ENCODE data around the gene KLF2. TPM values are rescaled to one million over a fixed set of nuclear protein-coding genes. Genes with fewer than 3 reads are reported as not detected.
A peak's percentile ranks its signal among the peaks of the same experiment; 100 is the strongest.
"Not testable (repeated sequence)": the region's sequence is repeated elsewhere in the genome, so short reads cannot be mapped to it uniquely, and the experiment has no call there.

KLF2 gene
- total RNA-seq, 1 donor from 2014 or later: 252 TPM

DNA sequence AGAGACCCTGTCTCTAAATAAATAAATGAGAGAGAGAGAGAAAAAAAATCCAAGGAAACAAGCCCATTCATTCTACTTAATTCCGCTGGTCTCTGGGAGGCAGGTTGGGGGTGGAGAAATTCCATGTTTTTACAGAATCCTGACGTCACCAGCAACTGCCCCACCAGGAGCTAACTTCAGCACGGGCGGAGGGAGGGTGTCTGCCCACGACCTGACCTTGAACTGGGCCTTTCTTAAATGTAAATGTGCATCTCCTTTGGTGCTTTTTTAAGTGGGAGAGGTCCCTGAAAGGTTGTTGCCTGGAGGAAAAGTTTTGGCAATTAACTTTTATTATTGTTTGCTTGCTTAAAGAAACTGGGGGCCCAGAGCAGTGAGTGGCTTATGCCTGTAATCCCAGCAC lies 15.5 kb downstream of the KLF2 start:
- Histone ChIP-seq H3K27me3 (no peaks in the 10 kb centered on the region), H3K9me3 (no peaks in the 10 kb centered on the region), H3K36me3 (no peaks in the 10 kb centered on the region), H3K27ac (no peak overlapping the region), H3K4me1 (peaks cover 25% of the 10 kb centered on the region), H3K4me3 (no peak overlapping the region)
- intact Hi-C loops (cut with DNase I): no loop called here
- no peak for DNase-seq (ENCODE audit: extremely low spot score in 2 of 2)
- TF ChIP-seq, protein P1, sequence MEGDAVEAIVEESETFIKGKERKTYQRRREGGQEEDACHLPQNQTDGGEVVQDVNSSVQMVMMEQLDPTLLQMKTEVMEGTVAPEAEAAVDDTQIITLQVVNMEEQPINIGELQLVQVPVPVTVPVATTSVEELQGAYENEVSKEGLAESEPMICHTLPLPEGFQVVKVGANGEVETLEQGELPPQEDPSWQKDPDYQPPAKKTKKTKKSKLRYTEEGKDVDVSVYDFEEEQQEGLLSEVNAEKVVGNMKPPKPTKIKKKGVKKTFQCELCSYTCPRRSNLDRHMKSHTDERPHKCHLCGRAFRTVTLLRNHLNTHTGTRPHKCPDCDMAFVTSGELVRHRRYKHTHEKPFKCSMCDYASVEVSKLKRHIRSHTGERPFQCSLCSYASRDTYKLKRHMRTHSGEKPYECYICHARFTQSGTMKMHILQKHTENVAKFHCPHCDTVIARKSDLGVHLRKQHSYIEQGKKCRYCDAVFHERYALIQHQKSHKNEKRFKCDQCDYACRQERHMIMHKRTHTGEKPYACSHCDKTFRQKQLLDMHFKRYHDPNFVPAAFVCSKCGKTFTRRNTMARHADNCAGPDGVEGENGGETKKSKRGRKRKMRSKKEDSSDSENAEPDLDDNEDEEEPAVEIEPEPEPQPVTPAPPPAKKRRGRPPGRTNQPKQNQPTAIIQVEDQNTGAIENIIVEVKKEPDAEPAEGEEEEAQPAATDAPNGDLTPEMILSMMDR (IDR thresholded peaks at IDR 0.05): no peak
- no peak for TF ChIP-seq POLR2A (IDR thresholded peaks at IDR 0.05)
- TF ChIP-seq POLR2AphosphoS5 (IDR thresholded peaks at IDR 0.05; ENCODE audit: insufficient read depth in 1 of 2, low read depth in 1 of 2): no peak

DNA sequence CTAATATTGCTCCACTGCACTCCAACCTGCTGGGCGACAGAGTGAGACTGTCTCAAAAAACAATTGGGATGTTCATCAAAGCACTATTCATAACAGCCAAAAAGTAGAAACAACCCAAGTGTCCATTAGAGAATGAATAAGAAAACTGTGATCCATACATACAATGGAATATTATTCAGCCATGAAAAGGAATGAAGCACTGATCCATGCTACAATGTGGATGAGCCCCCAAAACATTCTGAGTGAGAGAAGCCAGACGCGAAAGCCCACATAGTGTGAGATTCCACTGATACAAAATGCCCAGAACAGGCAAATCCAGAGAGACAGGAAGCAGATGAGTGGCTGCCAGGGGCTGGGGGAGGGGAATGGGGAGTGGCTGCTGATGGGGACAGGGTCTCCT lies 16.0 kb downstream of the KLF2 start:
- TF ChIP-seq, protein P1 (IDR thresholded peaks at IDR 0.05): no peak
- no peak for TF ChIP-seq POLR2AphosphoS5 (IDR thresholded peaks at IDR 0.05; ENCODE audit: insufficient read depth in 1 of 2, low read depth in 1 of 2)
- no peak for TF ChIP-seq POLR2A (IDR thresholded peaks at IDR 0.05)
- no peaks in the 10 kb centered on the region for H3K36me3 ChIP-seq
- no peaks in the 10 kb centered on the region for H3K27me3 ChIP-seq
- H3K4me1 ChIP-seq: peaks cover 25% of the 10 kb centered on the region
- DNase-seq (ENCODE audit: extremely low spot score in 2 of 2): no peak
- intact Hi-C loops (cut with DNase I): no loop called here
- no peak overlapping the region for H3K4me3 ChIP-seq
- H3K27ac ChIP-seq: no peak overlapping the region
- H3K9me3 ChIP-seq: no peaks in the 10 kb centered on the region

DNA sequence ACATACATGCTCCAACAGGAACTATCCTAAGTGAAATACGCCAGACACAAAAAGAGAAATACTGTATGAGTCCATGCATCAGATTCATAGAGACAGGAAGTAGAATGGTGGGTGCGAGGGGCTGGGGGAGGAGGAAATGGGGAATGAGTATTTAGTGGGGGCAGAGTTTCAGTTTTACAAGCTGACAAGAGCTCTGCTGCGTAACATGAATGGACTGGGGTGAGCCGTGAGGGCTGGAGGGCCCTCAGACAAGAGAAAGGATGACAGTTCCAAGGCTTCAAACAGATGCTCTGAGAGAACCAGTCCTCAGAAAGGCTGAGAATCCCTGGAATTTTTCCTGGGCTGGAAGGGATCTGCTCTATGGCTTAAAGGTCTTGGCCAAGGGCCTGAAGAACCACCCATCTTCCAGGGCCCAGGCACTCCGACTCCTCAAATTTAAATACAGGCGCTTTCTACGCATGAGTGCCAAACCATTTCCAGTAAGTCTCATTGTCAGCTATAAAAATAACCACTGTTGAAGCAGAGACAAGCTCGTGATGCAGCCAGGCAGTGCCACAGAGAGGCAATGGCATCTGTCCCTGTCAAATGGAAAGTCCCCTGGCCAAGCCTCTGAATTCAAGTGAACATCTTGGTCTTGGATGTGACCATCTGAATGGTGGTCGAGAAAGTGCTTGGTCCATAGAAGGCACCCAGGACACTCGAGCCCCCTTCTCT lies 17.5 kb downstream of the KLF2 start:
- Histone ChIP-seq H3K27ac (peak overlapping the region; percentile 26), H3K4me1 (peaks cover 25% of the 10 kb centered on the region), H3K9me3 (no peaks in the 10 kb centered on the region), H3K4me3 (no peak overlapping the region), H3K27me3 (no peaks in the 10 kb centered on the region), H3K36me3 (no peaks in the 10 kb centered on the region)
- DNase-seq (ENCODE audit: extremely low spot score in 2 of 2): no peak
- intact Hi-C loops (cut with DNase I): no loop called here
- peak in 1 of 2 donors; percentile 77 for TF ChIP-seq POLR2AphosphoS5 (IDR thresholded peaks at IDR 0.05; ENCODE audit: insufficient read depth in 1 of 2, low read depth in 1 of 2)
- TF ChIP-seq POLR2A (IDR thresholded peaks at IDR 0.05): no peak

DNA sequence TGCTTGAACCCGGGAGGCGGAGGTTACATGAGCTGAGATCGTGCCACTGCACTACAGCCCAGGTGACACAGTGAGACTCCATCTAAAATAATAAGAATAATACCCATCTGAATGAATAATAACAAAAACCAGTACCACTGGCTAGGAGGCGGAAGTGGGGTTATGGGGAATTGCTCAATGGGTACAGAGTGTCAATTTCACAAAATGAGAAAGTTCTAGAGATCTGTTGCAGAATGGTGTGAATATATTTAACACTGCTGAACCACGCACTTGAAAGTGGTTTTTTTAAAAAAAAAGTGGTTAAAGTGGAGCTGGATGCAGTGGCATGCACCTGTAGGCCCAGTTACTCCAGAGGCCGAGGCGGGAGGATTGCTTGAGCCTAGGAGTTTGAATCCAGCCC lies 18.5 kb downstream of the KLF2 start:
- no peak for DNase-seq (ENCODE audit: extremely low spot score in 2 of 2)
- no peaks in the 10 kb centered on the region for H3K36me3 ChIP-seq
- peaks cover 25% of the 10 kb centered on the region for H3K4me1 ChIP-seq
- no peak overlapping the region for H3K27ac ChIP-seq
- H3K9me3 ChIP-seq: no peaks in the 10 kb centered on the region
- TF ChIP-seq, protein P1 (IDR thresholded peaks at IDR 0.05): no peak
- TF ChIP-seq POLR2AphosphoS5 (IDR thresholded peaks at IDR 0.05; ENCODE audit: insufficient read depth in 1 of 2, low read depth in 1 of 2): no peak
- no peak for TF ChIP-seq POLR2A (IDR thresholded peaks at IDR 0.05)
- intact Hi-C loops (cut with DNase I): no loop called here
- H3K27me3 ChIP-seq: no peaks in the 10 kb centered on the region
- H3K4me3 ChIP-seq: no peak overlapping the region

DNA sequence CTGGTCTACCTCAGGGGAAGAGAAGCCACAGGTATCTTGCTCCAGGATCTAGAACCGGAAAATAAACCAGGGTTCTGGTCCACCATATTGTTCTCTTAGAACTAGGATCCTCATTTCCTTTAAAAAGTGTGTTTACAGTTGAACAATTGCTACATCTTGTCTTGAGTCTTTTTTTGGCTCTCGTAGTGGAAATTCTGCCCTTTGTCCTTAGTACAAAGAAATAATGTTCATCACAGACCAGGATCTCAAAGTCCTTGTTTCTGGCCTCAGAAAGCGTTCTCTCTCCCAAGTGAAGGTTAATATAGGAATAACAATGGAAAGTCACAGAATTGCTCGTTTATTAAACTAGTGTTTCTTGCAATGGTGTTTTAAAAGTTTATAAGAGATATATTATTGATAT lies 20.8 kb downstream of the KLF2 start:
- no peak for DNase-seq (ENCODE audit: extremely low spot score in 2 of 2)
- Histone ChIP-seq H3K4me1 (peaks cover 14% of the 10 kb centered on the region), H3K27me3 (no peaks in the 10 kb centered on the region), H3K36me3 (no peaks in the 10 kb centered on the region), H3K4me3 (no peak overlapping the region), H3K9me3 (no peaks in the 10 kb centered on the region), H3K27ac (no peak overlapping the region)
- TF ChIP-seq POLR2AphosphoS5 (IDR thresholded peaks at IDR 0.05; ENCODE audit: insufficient read depth in 1 of 2, low read depth in 1 of 2) (peak in 1 of 2 donors; percentile 48), POLR2A (IDR thresholded peaks at IDR 0.05) (no peak)
- intact Hi-C loops (cut with DNase I): no loop called here

DNA sequence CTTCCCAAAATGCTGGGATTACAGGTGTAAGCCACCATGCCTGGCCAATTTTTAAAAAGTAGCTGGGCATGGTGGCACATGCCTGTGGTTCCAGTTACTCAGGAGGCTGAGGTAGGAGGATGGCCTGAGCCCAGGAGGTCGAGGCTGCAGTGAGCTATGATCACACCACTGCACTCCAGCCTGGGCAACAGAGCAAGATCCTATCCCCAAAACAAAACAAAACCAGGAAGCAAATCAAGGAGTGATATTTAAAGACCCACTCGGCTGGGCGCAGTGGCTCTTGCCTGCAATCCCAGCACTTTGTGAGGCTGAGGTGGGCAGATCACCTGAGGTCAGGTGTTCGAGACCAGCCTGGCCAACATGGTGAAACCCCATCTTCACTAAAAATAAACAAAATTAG lies 22.5 kb downstream of the KLF2 start:
- intact Hi-C loops (cut with DNase I); H3K4me3 ChIP-seq; H3K4me1 ChIP-seq; H3K9me3 ChIP-seq; H3K27ac ChIP-seq; H3K27me3 ChIP-seq; H3K36me3 ChIP-seq; DNase-seq (ENCODE audit: extremely low spot score in 2 of 2): not testable (repeated sequence)
